K562 (cell line): Measurements from ENCODE around the gene LMCD1. TPM values are rescaled to one million over a fixed set of nuclear protein-coding genes. Genes with fewer than 3 reads are reported as not detected.

Experiments used
- ATAC-seq: fragments of 200-7000 bp; cut with Tn5 transposase; 3 replicates; pipeline ENCODE4 v1.9.1; 2020; ENCODE audit warnings: moderate library complexity
- BruUV-seq: library from RNA; stranded (reverse); fragments of 400-500 nt; replicated peaks from 2 replicates; lab custom pipeline; 2021; lab: Mats Ljungman, UMichigan
- CTCF ChIA-PET: fragments of 300-600 bp; formaldehyde crosslinking; extraction: SDS; loops from one replicate; lab custom pipeline; 2021; ENCODE audit warnings: low intra/inter-chr PET ratio; lab: Yijun Ruan, JAX
- POLR2A ChIA-PET: fragments of 300-600, 350-650 bp; sonication (Branson Sonifier 250); formaldehyde crosslinking; extraction: SDS; loops from one replicate; lab custom pipeline; 2021; ENCODE audit warnings: antibody characterized with exemption, inconsistent platforms; lab: Yijun Ruan, JAX
- DNase-seq, 4 experiments: peaks; one replicate each; pipeline versions ENCODE4 v3.0.0 to v3.0.0-alpha.2; 2011 to 2018; ENCODE audit warnings: low spot score in 3 of 4, mixed read lengths in 3 of 4; ENCODE audit errors: extremely low read depth in 1 of 4
- FAIRE-seq: peaks from 2 replicates; lab custom pipeline; 2011; peaks lifted over from hg19 to GRCh38; lab: Jason Lieb, UNC
- H2AFZ ChIP-seq: 2 replicates; pipeline ENCODE4 v1.6.0; 2011; ENCODE audit warnings: low read depth, low read length, control low read depth, inconsistent platforms
- H3K27ac ChIP-seq: fragments of 200-600 bp; 3 replicates; pipeline ENCODE4 v1.8.0; 2011; ENCODE audit warnings: low read depth, mild to moderate bottlenecking, control low read depth, inconsistent platforms, low read length, moderate library complexity, mixed read lengths; ENCODE audit errors: extremely low read depth
- H3K27me3 ChIP-seq, 2 experiments: fragments of 300-600 bp in 1 of 2; 2 replicates in 1 of 2; 3 replicates in 1 of 2; pipeline versions ENCODE4 v1.6.0 to v1.8.0; 2011; ENCODE audit warnings: inconsistent platforms in 2 of 2, low read length in 2 of 2, mild to moderate bottlenecking in 1 of 2, mixed read lengths in 1 of 2, moderate library complexity in 1 of 2; ENCODE audit not compliant: control insufficient read depth in 2 of 2, insufficient read depth in 2 of 2
- H3K36me3 ChIP-seq: fragments of 300-600 bp; 3 replicates; pipeline ENCODE4 v1.8.0; 2011; ENCODE audit warnings: mild to moderate bottlenecking, low read length, inconsistent platforms; ENCODE audit not compliant: control insufficient read depth, insufficient read depth
- H3K4me1 ChIP-seq, 2 experiments: fragments of 200-600 bp in 1 of 2; replicated peaks in 1 of 2; 2 replicates in 1 of 2; 3 replicates in 1 of 2; pipeline versions ENCODE4 v1.5.1 to v1.8.0; 2011; ENCODE audit warnings: inconsistent platforms in 2 of 2, low read length in 2 of 2, mild to moderate bottlenecking in 1 of 2, mixed read lengths in 1 of 2, moderate library complexity in 1 of 2; ENCODE audit not compliant: control insufficient read depth in 2 of 2, insufficient read depth in 2 of 2
- H3K4me2 ChIP-seq: 2 replicates; pipeline ENCODE4 v1.6.1; 2011; ENCODE audit warnings: low read length, control low read depth, inconsistent platforms, mixed read lengths; ENCODE audit not compliant: insufficient read depth
- H3K4me3 ChIP-seq: fragments of 200-600 bp; sonication (generic), shearing (Covaris generic); 2 replicates; pipeline ENCODE4 v1.5.1; 2016; ENCODE audit warnings: control low read depth, inconsistent platforms
- H3K79me2 ChIP-seq: fragments of 200-600 bp; 3 replicates; pipeline ENCODE4 v1.8.0; 2011; ENCODE audit warnings: low read length, inconsistent platforms; ENCODE audit not compliant: control insufficient read depth, insufficient read depth
- H3K9ac ChIP-seq, 2 experiments: 2 replicates each; pipeline versions ENCODE4 v1.6.0 to v1.6.1; 2011; ENCODE audit warnings: low read depth in 2 of 2, low read length in 2 of 2, control low read depth in 1 of 2, inconsistent platforms in 1 of 2, mild to moderate bottlenecking in 1 of 2, mixed read lengths in 1 of 2; ENCODE audit not compliant: insufficient read depth in 1 of 2
- H3K9me1 ChIP-seq: one replicate; pipeline ENCODE4 v1.6.0; 2011; ENCODE audit warnings: inconsistent platforms, mild to moderate bottlenecking, low read length, moderate library complexity; ENCODE audit not compliant: control insufficient read depth, insufficient read depth
- H3K9me3 ChIP-seq: replicated peaks from 2 replicates; pipeline ENCODE4 v1.5.1; 2011; ENCODE audit warnings: low read depth, low read length, inconsistent platforms; ENCODE audit not compliant: control insufficient read depth, insufficient read depth
- H4K20me1 ChIP-seq: replicated peaks from 2 replicates; pipeline ENCODE4 v1.6.1; 2011; ENCODE audit warnings: low read length, inconsistent platforms, mixed read lengths; ENCODE audit not compliant: control insufficient read depth, insufficient read depth
- ATF3 ChIP-seq, 2 experiments: fragments of 450-650 bp in 1 of 2; sonication (generic) in 1 of 2; formaldehyde crosslinking in 1 of 2; IDR thresholded peaks in 1 of 2; conservative IDR thresholded peaks in 1 of 2; 2 replicates each; pipeline versions ENCODE4 v1.6.1 to v1.8.1; 2016 to 2023; ENCODE audit warnings: mild to moderate bottlenecking in 2 of 2, moderate library complexity in 2 of 2, inconsistent platforms in 1 of 2, missing genetic modification reagents in 1 of 2
- HES1 ChIP-seq: fragments of 450-650 bp; IDR thresholded peaks from 2 replicates; pipeline ENCODE4 v1.6.1; 2016; ENCODE audit warnings: low read depth, mild to moderate bottlenecking, moderate library complexity
- NR3C1 ChIP-seq: sonication (generic); formaldehyde crosslinking; IDR thresholded peaks from 2 replicates; pipeline ENCODE4 v1.8.1; 2022; ENCODE audit warnings: missing genetic modification reagents
- PHF20 ChIP-seq: fragments of 450-650 bp; IDR thresholded peaks from 2 replicates; pipeline ENCODE4 v1.6.1; 2018; ENCODE audit not compliant: partially characterized antibody
- PREB ChIP-seq: sonication (generic); formaldehyde crosslinking; IDR thresholded peaks from 2 replicates; pipeline ENCODE4 v1.8.1; 2023; ENCODE audit warnings: mild to moderate bottlenecking, missing genetic modification reagents
- RBM14 ChIP-seq: fragments of 200-400 bp; formaldehyde crosslinking; IDR thresholded peaks from 2 replicates; pipeline ENCODE4 v1.6.1; 2018; ENCODE audit warnings: low read depth, mild to moderate bottlenecking, low read length, moderate library complexity, borderline replicate concordance; ENCODE audit not compliant: insufficient read depth
- SNRNP70 ChIP-seq: fragments of 200-400 bp; formaldehyde crosslinking; optimal IDR thresholded peaks from 2 replicates; pipeline ENCODE3; 2017; ENCODE audit warnings: low read depth, low read length
- ZBTB7A ChIP-seq: IDR thresholded peaks from 2 replicates; pipeline ENCODE4 v1.6.1; 2011; ENCODE audit warnings: low read depth, mild to moderate bottlenecking, low read length, moderate library complexity, borderline replicate concordance; ENCODE audit not compliant: control insufficient read depth
- ZFPM2 ChIP-seq: fragments of 250-450 bp; sonication (Bioruptor Pico); IDR thresholded peaks from 2 replicates; pipeline ENCODE4 v1.5.1; 2022; ENCODE audit warnings: mild to moderate bottlenecking
- ZNF124 ChIP-seq: sonication (generic); formaldehyde crosslinking; IDR thresholded peaks from 2 replicates; pipeline ENCODE4 v1.8.1; 2022; ENCODE audit warnings: missing genetic modification reagents
- ZNF707 ChIP-seq: fragments of 250-450 bp; sonication (Bioruptor Pico); conservative IDR thresholded peaks from 2 replicates; pipeline ENCODE4 v1.8.0; 2022; ENCODE audit warnings: inconsistent platforms, mild to moderate bottlenecking, moderate library complexity
- WGBS: fragments of 100-300 bp; shearing (Covaris generic); methylation state at CpG from one replicate; pipeline ENCODE4 v1.1.6; 2016; ENCODE audit warnings: low coverage, mixed read lengths; ENCODE audit not compliant: insufficient coverage; ENCODE audit errors: missing lambda C conversion rate; 5-methylcytosine and 5-hydroxymethylcytosine counted together
- in situ Hi-C: fragments of 300-500 bp; cut with MboI; formaldehyde crosslinking; loops from 4 replicates; pipeline ENCODE4 v1.15.0; 2018; ENCODE audit warnings: inconsistent platforms, mixed read lengths
- intact Hi-C: fragments of 100-400 bp; cut with micrococcal nuclease; formaldehyde crosslinking; loops from 2 replicates; pipeline ENCODE4 v1.14.2; 2022
- polyA plus RNA-seq, 8 experiments: library from polyadenylated mRNA; depleted of rRNA in 4 of 8; stranded (reverse) in 5 of 8; unstranded in 3 of 8; fragments of >200 nt; fragmentation: Nextera tagmentation in 2 of 8; fragmentation: Illumina TruSeq in 1 of 8; extraction: Ambion mirVana in 2 of 8; extraction: Trizol in 1 of 8; gene quantifications; 2 replicates each; pipeline versions ENCODE4 v1.2.1 to v1.2.3, GENCODE V29; 2011 to 2014; ENCODE audit warnings: inconsistent platforms in 1 of 8, missing spikeins in 1 of 8
- total RNA-seq, 7 experiments: library from RNA; depleted of rRNA in 6 of 7; stranded (reverse); fragments of >200 nt in 6 of 7; fragmentation: Illumina TruSeq in 2 of 7; extraction: Trizol in 2 of 7; gene quantifications; 2 replicates each; pipeline versions ENCODE4 v1.2.1 to v1.2.3, GENCODE V29; 2011 to 2021; ENCODE audit warnings: low replicate concordance in 1 of 7

The LMCD1 gene
- total and polyA plus RNA-seq, 9 of the 15 experiments (the other 6 are each of a cell fraction or from before 2014, with no cell fraction given), result 0.60 TPM; not detected in 8

GRCh38 chr3:8492744-8493511 lies 8.7 kb upstream of the LMCD1 start (continued):
- TF ChIP-seq ATF3 (IDR thresholded peaks at IDR 0.05) (0 out of 2 replicates have a peak, but pooled peaks have one; percentile 26), ATF3 (CRISPR knock-in tag; conservative IDR thresholded peaks at IDR 0.05) (no peak), ZFPM2 (CRISPR knock-in tag) (no peak)

- H3K36me3 ChIP-seq, result no peaks in the 10 kb centered on the region
- no peak overlapping the region for H3K9ac ChIP-seq
- no peak for DNase-seq
- no peaks in the 10 kb centered on the region for H3K9me1 ChIP-seq
- no TSS peak for BruUV-seq
- no peaks in the 10 kb centered on the region for H3K79me2 ChIP-seq
- 0 out of 5 replicates have a peak, but pooled peaks cover 0 to 10% of the 10 kb centered on the region in 2 experiments for H3K27me3 ChIP-seq
- no peaks in the 10 kb centered on the region for H3K4me1 ChIP-seq
- no peaks in the 10 kb centered on the region for H3K9me3 ChIP-seq
- ATAC-seq, result no peak
- no peak overlapping the region for H3K27ac ChIP-seq
- in situ Hi-C loops, result no loop called here
- ChIA-PET POLR2A (interaction anchor here (1.3 to 1.4 kb wide), 2 partner anchors 8 to 11 kb away, joined by 3 read pairs; partner anchors contain the start of gene LMCD1), CTCF (no interaction called here)
- no peak overlapping the region for H3K4me3 ChIP-seq
- H2AFZ ChIP-seq, result no peak overlapping the region
- no peak for TF ChIP-seq ZBTB7A
- no peak for TF ChIP-seq RBM14
- no peak for TF ChIP-seq ATF3 (IDR thresholded peaks at IDR 0.05)
- no peak for TF ChIP-seq ATF3 (CRISPR knock-in tag; conservative IDR thresholded peaks at IDR 0.05)
- no peak for TF ChIP-seq HES1
- no peak for TF ChIP-seq ZNF124 (CRISPR knock-in tag)
- TF ChIP-seq PREB, result no peak
- no peak for TF ChIP-seq NR3C1 (CRISPR knock-in tag)
- TF ChIP-seq ZNF707 (CRISPR knock-in tag), result no peak
- TF ChIP-seq SNRNP70, result no peak
- TF ChIP-seq PHF20, result no peak
- WGBS, result 0% methylated on average over 4 of the region's 4 CpGs
- H3K4me2 ChIP-seq, result no peak overlapping the region
- no peaks in the 10 kb centered on the region for H4K20me1 ChIP-seq
- no peak for FAIRE-seq
- intact Hi-C loops, result no loop called here
Observed at GRCh38 chr3:8493744-8494143, 7.9 kb upstream of the LMCD1 start.
